HG03457 (cell line): ENCODE results near the gene ZDHHC14.

Experiments
- ATAC-seq: cut with Tn5 transposase; IDR thresholded peaks from one replicate; pipeline ENCODE4 v1.9.1; 2021; ENCODE audit warnings: moderate number of reproducible peaks; ENCODE audit not compliant: unreplicated experiment

The ZDHHC14 gene

DNA sequence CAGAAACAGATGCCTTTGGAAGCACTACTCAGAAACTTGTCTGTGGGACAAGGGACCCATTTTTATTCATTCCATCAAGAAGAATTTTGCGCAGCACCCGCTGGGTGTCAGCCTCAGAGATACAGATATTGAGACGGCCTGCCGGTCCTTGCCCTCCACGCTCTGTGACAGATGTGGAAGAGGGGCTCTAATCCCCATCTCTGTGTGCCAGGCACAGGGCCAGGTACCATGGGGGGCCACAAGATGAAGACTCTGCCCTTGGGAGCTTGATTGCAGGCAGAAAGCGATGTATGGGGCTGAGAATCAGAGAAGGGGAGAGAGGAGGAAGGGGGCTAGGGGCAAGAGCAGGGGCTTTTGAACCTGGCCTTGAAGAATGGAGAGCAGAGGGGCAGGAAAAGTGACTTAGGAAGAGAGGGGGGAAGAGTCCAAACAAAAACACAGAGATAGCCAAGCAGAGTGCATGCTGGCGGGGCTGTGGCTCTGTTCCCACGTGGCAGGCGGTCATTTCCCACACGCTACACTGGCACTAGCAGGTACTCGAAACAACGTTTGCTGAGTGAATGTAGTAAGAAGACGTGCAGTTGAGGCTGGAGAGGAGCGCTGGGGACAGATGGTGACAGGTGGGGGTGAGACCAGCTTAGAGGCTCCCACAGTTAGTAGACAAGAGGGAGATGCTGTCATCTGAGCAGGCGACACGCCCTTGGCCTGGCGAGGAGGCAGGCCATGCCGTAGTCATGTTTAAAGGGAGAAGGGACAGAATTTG is 271.8 kb downstream of the ZDHHC14 start:
- ATAC-seq = no peak

DNA sequence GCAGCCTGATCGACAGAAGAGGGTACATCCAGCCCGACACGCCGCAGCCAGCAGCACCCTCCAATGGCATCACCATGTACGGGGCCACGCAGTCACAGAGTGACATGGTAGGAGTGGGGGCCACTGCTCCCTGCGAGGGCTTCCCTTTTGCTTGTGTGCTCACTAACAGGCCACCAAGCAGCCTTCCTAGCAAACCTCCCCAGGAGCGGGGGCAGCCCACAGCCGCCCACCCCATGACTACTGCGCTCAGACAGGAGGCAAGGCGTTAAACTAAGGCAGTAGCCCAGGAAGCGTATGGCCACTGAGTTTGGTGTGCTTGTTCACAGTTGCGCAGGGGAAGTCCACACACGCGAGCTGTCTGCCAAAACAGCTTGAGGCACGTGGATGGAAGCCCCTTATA is 272.5 kb downstream of the ZDHHC14 start:
- ATAC-seq = no peak

DNA sequence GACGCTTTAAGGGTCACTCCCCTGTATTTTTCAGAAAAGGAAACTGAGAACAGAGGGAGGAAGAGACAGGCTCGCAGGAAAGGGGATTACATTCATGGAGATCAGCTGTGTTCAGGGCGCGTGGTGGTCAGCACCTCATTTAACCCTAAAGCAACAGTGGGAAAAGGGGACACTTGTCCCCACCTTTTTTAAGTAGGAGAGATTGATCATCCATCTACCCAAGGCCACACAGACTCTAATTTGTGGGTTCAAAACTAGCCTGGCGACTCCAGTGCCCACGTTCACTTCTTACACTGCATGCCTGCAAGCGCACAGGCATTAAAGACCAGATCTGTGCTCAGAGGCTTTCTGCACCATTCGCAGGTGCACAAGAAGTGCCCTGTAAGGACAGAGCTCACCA is 274.1 kb downstream of the ZDHHC14 start:
- no peak for ATAC-seq

DNA sequence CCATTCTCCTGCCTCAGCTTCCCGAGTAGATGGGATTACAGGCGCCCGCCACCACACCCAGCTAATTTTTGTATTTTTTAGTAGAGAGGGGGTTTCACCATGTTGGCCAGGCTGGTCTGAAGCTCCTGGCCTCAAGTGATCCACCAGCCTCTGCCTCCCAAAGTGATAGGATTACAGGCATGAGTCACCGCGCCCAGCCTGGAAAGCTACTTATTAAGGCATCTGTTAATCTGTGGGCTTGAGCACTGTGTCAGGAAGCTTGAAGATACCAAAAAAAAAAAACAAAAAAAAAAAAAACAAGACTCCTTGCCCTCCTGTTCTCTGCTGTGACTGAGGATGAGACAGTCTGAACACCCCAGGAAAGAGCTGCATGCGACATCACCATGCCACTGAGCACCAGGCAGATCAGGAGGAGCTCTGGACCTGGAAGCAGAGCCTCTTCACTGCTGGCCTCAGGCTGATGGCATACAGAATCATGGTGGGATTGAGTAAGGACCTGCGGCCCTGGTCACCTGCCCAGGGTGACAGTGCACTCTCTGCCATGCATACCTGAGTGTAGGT is 275.5 kb downstream of the ZDHHC14 start:
- no peak for ATAC-seq

DNA sequence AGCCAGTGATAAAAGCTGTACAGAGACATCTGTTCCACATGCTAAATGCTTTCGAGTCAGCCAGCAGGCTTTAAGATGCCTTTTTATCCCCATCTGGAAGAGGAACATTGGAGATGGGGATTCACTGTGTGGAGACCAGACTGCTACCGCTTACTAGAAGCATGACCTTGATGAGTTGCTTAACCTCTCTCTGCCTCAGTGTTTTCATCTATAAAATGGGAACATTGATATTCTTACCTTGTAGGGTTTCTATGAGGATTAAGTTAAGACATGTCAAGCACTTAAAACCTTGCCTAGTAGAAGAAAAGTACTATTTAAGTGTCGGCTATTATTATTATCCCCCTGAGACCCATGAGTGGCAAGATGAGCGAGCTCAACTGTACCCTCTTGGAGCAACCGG is 276.8 kb downstream of the ZDHHC14 start:
- no peak for ATAC-seq

DNA sequence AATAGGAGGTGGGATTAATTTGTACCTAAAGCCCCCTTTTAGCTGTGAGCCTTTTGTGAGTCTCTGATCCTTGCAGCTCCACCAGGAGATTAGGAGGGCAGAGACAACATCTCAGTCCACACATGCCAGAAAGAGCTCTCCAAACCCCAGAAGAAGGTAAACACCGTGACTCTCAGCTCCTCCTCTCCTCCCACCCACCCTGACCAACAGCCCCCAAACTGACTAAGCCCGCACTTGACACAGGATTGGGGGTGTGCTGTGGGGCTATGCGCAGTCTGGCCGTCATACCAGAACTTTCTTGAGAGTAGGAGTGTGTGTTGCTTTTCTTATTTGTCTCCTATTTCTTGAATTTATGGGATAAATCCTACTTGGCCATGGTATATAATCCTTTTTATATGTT is 277.3 kb downstream of the ZDHHC14 start:
- no peak for ATAC-seq

DNA sequence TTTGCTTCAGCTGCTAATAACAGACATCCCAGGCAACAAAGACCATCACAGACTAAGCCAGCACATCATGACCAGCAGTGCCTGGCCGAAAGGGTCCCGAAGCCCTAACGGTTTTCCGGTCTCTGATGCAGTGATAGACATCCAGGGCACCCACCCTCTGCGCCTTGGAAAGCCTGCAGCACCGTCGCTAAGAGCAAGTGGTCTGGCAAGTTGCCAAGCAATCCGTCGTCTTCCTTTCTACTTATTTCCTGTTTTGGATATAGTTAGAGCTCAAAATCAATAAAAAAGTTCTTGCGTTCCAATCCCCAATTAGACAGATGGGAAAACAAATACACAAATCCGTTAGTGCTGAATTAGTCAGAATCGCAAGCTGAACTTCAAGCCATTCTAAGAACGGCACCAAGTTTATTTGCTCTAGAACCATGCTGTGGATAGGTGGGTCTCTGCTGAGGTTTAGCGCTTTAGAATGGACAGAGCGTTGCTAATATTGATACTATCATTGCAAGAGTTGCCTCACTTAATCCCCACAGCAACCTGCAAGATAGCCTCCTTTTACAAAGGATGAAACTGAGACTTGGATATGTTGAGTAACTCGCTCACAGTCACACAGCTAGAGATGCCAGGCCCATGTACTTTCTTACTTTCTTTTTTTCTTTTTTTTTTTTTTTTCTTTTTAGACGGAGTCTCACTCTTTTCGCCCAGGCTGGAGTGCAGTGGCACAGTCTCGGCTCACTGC is 278.7 kb downstream of the ZDHHC14 start:
- ATAC-seq = no peak

DNA sequence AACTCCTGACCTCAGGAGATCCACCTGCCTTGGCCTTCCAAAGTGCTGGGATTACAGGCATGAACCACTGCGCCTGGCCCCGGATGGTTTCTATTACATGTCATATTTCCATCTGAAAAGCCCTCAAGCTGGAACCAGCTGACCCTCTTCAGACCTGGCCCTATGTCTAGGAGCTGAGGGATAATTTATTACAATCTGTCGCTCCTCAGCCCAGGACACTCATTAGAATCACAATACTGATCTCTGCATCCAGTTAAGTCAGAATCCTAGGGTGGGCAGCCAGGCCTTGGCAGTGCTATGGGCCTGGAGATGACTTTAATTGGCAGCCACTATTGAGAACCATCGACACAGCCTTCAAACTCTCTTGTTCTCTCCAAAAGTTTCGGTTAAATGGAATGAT is 279.4 kb downstream of the ZDHHC14 start:
- no peak for ATAC-seq

DNA sequence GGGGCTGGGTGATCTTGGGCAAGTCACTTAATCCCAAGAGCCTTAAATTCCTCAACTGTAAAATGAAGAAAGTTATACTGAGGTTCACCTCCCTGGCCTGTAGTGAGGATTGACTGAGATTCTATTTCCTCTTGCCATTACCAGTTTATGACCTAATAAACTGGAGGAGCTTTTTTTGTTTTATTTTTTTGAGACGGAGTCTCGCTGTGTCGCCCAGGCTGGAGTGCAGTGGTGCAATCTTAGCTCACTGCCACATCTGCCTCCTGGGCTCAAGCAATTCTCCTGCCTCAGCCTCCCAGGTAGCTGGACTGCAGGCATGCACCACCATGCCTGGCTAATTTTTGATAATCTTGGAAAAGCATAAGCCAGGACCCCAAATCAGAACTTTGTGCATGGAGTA is 280.7 kb downstream of the ZDHHC14 start:
- ATAC-seq = no peak

DNA sequence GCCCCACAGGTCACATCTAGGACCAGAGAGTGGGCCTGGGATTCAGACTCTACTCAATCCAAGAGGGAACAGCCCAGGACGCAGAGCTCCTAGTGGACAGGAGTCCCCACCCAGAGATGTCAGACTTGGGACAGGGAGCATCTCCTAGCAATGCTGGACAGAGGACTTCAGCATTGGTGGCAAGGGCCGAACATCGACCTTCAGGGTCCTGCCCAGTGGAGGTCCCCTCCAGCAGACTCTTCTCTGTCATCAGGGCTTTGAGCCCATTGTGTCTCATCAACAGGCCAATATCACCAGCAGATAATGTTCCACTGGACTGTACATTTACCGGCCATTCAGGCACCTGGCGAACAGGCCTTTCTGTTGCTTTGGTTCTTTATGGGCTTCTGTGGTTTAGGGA is 282.3 kb downstream of the ZDHHC14 start:
- ATAC-seq = no peak

DNA sequence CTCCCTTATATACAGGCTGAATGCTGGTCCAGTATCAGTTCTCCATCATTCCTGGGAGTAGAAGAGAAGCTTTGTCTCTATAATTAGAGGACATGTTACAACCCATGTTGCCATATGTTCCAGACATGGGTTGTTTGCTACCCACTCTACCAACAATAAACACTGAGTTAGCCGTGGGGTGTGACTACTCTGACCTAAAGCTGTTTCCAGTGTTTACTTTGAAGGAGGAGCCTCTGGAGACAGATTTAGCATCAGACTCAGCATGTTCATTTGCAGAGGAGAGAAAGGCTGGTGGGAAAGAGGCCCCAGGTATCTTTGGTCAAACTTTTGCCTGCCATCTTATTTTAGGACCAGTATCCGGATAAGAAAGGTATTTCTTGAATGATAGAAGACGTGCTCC is 284.2 kb downstream of the ZDHHC14 start:
- ATAC-seq = no peak

DNA sequence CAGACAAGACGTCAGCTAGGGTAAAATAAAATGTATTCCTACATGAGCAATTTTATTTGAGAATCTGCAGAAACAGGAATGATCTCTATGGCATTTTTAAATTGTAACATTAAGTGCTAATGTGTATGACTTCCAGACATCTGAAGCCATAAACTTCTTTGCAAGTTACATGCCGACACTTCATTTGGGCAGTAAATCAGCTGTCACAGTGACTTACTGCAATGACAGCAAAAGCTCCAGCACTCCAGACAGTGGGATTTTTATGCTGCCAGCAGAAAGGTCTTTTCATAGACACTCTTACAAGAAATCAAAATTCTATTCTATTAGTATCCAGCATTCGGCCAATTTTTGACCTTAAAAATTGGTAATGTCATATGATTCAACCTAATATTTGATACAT is 285.7 kb downstream of the ZDHHC14 start:
- no peak for ATAC-seq

DNA sequence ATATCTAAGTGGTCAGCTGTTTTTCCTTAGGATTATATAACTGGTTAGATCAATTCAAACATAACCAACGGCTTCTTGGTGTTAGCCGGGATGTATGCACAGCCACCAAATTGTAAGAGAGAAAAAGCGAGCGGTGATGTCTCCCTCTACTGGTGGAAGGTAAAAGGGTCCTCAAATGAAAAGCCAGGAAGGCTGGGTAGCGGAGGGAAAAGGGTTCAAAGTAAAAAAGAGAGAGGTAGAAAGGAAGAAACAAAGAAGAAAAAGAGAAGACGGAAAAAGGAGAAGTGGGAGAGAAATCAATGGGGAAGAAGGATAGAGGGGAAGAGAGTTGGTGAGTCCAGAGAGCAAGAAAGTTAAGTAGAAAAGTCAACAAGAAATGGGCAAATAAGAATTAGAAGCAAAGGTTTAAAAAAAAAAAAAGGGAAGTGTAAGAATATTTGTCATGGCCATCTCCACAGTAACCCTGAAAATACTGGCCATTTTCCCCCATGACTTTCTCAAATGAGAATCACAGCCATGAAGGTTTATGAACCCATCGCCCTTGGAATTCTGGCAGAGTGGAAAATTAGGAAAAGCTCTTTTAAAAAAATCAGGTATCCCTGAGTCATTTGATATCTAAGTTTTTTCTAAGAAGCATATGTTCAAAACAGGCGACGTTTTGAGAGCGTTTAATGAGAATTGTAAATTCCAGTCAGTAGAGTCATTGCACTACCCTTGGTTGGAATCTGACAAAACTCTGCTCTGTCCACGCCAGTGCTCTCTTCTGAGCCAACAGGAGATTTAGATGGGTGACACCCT is 286.4 kb downstream of the ZDHHC14 start:
- no peak for ATAC-seq

DNA sequence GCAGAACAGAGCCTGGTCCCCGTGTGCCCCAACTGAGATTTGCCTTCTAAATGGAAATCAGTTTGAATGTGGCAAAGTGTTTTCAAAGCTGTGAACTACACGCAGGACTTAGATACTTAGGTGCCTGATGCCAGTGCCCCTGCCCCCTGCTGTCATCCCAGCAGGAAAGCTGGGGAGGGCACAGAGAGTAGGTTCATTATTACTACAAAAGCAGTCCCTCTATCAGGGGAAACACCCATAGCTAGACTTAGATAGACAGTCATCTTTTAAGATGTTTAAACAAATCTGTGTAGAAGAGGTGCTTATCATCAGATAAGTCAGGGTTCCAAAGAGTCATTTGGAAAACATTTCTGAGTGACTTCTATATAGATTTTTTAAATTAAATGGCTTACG is 287.0 kb downstream of the ZDHHC14 start:
- ATAC-seq = no peak

DNA sequence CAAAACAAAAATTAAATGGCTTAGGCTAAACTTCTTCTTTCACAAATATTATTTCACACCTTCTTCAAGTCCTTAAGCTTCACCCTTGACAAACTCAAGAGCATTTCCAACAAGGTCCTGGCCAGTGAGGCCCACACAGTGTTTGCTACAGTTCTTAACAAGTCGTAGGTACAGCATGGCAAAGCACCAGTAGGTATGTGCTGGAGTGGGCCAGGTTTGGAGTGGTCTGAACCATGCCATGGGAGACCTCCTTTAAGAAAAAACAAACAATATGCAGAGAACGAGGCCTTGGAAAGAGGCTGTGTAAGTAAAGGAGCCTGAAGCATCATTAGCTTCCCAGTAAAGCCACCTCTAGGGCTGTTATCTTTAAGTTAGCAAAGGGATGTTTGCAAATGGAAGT is 287.7 kb downstream of the ZDHHC14 start:
- no peak for ATAC-seq

DNA sequence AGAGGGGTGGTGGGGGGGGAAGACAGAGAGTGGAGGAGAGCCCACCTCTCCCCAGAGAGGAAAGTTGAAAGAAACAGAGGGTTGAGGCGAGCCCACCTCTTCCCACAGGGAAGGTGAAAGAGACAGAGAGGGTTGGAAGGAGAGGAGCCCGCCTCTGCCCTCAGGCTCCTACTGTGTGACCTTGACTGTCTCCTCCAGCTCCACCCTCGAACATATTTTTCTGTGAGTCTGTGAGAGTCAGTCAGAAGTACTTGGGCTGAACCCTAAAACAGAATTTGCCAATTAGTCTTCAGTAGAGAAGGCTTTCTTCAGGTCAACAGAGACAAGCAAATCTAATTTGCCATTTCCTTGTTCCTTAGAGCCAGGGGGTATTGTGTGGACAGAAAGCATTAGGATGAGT is 288.3 kb downstream of the ZDHHC14 start:
- no peak for ATAC-seq

DNA sequence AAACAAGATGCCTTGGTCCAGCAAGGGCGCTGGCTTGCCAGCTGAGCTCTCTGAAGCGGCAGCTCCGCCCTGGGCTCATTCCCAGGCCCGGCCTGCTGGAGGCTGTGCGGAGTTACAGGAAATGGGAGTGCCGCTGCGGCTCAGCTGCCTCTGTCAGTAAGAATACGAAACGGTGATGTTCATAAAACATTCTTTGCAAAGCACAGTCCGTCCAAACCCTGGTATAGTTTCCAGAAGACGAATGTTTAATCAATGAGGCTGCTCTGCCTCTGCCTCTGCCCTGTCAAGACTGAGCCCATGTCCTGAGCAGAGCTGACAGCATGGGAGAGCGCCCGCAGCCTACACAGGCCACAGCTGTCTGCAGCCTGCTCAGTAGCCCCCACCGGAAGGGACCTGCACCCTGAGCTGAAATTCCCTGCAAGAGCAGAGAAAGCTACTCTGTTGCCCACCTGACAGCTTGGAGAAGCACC is 288.8 kb downstream of the ZDHHC14 start:
- ATAC-seq = no peak

DNA sequence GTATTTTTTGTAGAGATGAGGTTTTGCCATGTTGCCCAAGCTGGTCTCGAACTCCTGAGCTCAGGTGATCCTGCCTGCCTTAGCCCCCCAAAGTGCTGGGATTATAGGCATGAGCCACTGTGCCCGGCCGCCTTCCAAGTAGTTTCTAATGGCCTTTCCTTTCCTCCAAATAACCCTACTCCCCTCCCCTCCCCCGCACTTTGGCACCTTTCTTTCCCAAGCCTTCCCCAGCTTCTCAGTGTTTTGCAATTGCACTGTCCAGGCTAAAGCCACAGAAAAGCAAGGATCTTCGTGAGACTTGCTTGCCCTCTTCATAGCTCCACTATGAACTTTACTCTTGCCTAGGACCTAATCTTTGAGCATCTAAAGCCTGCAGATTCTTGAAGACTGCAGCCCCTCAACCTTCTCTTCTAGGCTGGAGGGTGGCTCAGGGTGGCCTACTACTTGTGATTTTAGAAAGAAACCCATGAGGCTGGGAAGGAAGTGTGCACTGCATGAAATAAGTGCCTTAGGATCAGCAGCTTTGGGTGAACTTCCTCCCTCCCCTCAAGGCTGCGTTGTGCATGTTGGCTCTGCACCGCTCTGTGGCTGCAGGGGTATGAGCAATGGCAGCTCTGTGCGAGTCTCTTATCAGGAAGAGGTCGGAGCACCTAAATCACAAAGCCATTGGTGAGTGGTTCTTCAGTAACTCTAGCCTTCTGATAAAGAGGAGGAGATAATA is 289.6 kb downstream of the ZDHHC14 start:
- ATAC-seq = no peak

DNA sequence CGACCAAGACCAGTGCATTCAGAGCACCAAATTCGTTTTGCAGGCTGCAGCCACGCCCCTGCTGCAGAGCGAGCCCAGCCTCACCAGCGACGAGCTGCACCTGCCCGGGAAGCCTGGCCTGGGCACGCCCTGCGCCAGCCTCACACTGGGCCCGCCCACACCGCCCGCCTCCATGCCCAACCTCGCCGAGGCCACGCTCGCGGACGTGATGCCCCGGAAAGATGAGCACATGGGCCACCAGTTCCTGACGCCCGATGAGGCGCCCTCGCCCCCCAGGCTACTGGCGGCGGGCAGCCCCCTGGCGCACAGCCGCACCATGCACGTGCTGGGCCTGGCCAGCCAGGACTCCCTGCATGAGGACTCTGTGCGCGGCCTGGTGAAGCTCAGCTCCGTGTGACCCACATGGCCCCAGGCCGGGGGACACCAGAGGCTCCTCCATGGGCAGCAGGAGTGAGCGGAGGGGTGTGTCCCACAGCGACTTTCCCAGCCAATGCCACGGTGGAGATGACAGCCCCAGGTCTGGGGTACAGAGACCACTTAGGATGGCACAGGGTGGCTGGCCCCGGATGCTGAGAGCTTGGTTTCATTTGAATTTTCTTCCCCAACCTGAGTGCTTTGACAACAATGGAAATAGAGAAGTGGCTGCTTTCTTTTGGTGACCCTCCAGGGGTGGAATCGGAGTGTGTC is 291.9 kb downstream of the ZDHHC14 start:
- no peak for ATAC-seq

DNA sequence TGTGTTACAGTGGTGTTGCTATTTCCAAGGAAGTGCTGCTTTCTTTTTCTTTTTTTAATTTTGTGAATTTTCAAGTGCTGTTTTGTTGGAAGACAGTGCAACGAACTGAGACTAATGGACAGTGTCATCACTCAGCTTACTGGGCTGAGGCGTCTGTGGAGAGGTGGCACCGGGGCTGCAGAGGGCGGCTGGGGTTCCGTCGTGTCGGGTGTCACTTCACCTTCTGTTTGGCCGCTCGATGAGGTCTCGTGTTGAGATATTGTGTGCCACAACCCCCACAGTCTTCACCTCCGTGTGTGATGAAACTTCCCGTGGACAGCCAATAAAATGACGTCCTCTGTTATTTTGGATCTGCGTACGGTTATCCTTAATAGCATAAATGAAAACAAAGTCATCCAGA is 292.6 kb downstream of the ZDHHC14 start:
- no peak for ATAC-seq
